ENCODE results near the gene PSG5.
"Not testable (repeated sequence)": the region's sequence is repeated elsewhere in the genome, so short reads cannot be mapped to it uniquely, and the experiment has no call there.

The PSG5 gene

DNA sequence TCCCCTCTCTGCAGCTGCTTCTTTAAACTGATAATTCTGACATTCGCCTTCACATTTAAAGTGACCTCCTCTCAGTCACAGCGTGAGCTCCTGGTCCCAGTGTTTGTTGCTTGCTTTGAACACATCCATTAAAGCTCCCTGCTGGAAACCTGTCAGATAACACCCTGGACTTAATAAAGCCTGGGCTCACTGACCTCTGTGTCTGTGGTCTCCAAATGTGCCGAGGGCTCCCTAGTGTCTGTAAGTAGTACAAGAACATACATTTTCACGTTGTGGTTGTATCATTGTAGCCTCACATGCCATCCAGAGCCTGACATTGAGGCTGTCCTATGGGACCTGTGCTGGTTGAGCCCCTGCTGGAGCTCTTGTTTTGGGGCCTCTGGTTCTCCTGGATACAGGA, 21.7 kb upstream of the PSG5 start:
- H3K27ac Mint-ChIP-seq, result no peak overlapping the region
- no peak overlapping the region for H3K4me3 Mint-ChIP-seq
- TF ChIP-seq, protein P1, sequence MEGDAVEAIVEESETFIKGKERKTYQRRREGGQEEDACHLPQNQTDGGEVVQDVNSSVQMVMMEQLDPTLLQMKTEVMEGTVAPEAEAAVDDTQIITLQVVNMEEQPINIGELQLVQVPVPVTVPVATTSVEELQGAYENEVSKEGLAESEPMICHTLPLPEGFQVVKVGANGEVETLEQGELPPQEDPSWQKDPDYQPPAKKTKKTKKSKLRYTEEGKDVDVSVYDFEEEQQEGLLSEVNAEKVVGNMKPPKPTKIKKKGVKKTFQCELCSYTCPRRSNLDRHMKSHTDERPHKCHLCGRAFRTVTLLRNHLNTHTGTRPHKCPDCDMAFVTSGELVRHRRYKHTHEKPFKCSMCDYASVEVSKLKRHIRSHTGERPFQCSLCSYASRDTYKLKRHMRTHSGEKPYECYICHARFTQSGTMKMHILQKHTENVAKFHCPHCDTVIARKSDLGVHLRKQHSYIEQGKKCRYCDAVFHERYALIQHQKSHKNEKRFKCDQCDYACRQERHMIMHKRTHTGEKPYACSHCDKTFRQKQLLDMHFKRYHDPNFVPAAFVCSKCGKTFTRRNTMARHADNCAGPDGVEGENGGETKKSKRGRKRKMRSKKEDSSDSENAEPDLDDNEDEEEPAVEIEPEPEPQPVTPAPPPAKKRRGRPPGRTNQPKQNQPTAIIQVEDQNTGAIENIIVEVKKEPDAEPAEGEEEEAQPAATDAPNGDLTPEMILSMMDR (IDR thresholded peaks at IDR 0.05; ENCODE audit: unreplicated experiment in 3 of 3), result no peak
- no peaks in the 10 kb centered on the region for H3K27me3 Mint-ChIP-seq (ENCODE audit: low read depth)
- H3K36me3 Mint-ChIP-seq (ENCODE audit: low read depth), result no peaks in the 10 kb centered on the region
- no peaks in the 10 kb centered on the region for H3K4me1 Mint-ChIP-seq
- H3K9me3 Mint-ChIP-seq, result peaks cover 19% of the 10 kb centered on the region

DNA sequence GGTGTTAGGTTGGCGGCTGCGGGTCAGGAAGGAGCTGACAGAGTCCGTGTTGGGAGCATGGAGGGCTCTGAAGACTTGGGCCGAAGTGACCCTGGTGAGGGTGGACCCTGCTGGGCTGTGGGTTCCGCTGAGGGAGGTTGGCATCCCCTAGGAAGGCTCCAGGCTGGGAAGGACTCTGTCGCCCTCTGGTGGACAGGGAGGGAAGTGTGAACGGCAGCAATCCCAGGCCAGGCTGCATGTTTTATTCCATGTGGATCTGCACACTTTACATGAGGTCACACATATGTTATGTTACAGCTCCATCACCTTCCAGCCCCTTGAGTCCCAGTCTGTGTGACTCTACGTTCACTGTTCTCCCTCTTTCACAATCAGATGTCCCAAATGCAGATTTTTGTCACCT, 20.8 kb upstream of the PSG5 start:
- H3K9me3 Mint-ChIP-seq, result peaks cover 19% of the 10 kb centered on the region
- not testable (repeated sequence) for H3K4me3 Mint-ChIP-seq; H3K4me1 Mint-ChIP-seq; H3K36me3 Mint-ChIP-seq (ENCODE audit: low read depth); H3K27me3 Mint-ChIP-seq (ENCODE audit: low read depth); H3K27ac Mint-ChIP-seq

DNA sequence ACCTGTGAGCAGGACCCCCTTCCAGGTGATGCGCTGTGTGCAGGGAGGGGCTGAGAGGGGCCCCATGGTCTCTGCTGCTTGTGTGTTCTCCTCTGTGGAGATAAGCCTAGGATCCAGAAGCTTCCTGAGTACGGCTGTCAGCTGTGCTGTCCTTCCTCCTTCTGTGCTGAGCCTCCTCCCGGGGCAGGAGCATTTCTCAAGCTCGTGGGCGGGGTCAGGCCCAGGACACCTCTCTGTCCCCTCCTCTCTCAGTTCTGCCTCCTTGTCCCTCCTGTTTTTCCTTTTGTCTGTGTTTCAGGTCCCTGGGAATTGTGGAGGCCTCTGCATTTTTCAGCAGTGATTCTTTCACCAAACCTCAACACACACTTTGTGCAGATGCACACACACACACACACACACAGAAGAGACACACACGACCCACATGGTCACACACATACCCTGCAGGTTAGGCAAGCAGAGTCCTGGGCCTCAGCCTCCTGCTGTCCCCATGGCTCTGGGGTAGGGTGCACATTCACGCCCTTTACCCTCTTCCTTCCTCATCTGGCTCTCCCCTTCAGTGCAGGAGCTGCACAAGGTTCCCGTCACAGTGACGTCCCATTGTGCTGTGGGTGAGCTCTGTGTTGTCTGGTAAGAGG, 19.3 kb upstream of the PSG5 start, which contains the start of gene PSG4:
PSG4 (minus strand) TSS at position 168 of the 635 bp plus-strand sequence; CDS start at position 66, 102 bp downstream.
- not testable (repeated sequence) for H3K27me3 Mint-ChIP-seq (ENCODE audit: low read depth); H3K4me3 Mint-ChIP-seq; H3K27ac Mint-ChIP-seq; H3K36me3 Mint-ChIP-seq (ENCODE audit: low read depth); H3K4me1 Mint-ChIP-seq
- peaks cover 19% of the 10 kb centered on the region for H3K9me3 Mint-ChIP-seq

DNA sequence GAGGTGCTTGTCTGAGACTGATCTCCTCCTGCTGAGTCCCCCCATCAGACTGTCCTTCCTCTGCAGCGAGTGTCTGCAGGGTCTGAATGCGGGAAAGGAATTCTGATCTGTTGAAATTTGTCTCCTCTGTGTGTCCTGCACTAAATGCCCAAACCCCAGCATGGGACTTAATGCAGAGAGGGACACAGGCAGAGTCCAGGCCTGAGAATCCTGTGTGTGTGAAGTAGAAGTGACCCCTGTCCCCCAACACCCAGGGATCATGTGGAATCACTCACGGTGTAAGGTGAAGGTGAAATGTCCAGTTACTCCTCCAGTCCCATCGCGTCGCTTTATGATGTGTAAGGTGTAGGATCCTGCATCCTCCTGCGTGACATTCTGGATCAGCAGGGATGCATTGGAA, 17.3 kb upstream of the PSG5 start:
- peaks cover 17% of the 10 kb centered on the region for H3K9me3 Mint-ChIP-seq
- H3K4me1 Mint-ChIP-seq; H3K36me3 Mint-ChIP-seq (ENCODE audit: low read depth); H3K27ac Mint-ChIP-seq; H3K27me3 Mint-ChIP-seq (ENCODE audit: low read depth); H3K4me3 Mint-ChIP-seq: not testable (repeated sequence)

DNA sequence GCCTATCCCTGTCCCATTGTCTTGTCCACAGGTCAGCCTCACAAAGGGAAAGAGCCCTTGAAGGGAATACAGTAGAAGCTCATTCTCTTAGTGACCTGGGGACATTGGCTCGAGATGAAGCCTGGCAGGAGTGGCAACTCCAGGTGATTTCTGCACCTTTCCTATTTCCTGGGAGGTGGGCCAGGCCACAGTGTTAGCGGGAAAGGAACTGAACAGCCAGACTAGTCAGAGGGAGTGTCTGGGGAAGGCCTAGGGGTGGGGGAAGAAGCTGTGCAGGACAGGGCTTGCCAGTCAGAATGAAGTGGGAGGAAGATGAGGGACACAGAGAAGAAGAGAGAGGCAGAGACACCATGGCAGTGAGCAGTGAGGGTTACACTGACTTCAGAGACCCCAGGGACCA, 15.6 kb upstream of the PSG5 start:
- not testable (repeated sequence) for H3K4me1 Mint-ChIP-seq; H3K27ac Mint-ChIP-seq; H3K36me3 Mint-ChIP-seq (ENCODE audit: low read depth); H3K4me3 Mint-ChIP-seq; H3K27me3 Mint-ChIP-seq (ENCODE audit: low read depth)
- peaks cover 17% of the 10 kb centered on the region for H3K9me3 Mint-ChIP-seq

DNA sequence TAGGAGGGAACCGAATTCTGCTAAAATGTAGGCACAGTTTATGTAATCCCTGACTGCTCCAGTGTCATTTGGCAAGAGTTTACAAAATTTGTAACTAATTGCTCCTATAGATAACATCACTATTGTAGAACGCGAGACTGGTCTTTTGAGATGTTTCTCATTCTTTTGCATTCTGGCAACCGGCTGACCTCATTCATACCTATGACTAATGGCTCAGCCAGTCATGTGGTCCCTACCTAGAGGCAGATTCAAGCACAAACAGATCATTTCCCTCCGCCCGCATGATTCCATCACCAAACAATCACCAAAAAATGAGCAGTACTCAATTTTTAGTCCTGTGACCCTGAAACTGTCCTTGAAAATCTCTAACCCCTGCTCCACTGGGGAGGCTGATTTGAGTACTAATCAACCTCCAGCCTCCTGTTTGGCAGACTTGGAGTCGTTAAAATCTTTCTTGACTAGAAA, 15.0 kb upstream of the PSG5 start:
- H3K4me1 Mint-ChIP-seq; H3K4me3 Mint-ChIP-seq; H3K36me3 Mint-ChIP-seq (ENCODE audit: low read depth); H3K27me3 Mint-ChIP-seq (ENCODE audit: low read depth); H3K27ac Mint-ChIP-seq: not testable (repeated sequence)
- peaks cover 17% of the 10 kb centered on the region for H3K9me3 Mint-ChIP-seq

DNA sequence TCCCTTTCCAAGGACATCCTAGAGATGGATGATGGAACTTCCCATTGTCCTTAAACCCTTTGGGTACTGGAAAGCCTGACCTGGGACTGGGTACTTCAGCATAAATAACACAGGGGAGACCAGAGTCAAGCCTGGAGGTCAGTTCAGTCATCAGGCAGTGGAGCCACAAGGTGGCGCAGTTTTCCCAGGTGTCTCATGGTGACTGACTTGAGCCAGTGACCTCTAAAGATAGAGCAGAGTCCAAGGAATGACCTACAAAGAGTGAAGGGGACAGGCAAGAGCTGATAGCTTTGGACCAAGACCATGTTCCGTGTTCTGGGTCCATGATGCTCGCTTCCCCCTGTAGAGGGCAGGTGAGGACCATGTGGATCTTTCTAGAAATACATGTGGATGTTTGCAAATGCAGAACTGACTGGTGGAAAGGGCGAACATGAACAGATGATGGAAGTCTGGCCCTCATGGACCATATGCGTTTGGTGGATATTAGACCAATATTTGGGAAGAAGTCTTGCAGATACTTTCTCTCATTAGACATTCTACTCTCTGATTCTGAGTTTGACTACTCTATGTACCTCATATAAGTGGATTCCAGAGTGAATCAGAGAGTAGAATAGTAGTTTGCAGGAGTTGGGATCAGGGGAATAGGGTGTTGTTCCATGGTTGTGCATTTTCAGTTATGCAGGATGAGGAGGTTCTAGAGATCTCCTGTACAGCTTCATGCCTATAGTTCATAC, 12.5 kb upstream of the PSG5 start:
- not testable (repeated sequence) for H3K27ac Mint-ChIP-seq; H3K4me3 Mint-ChIP-seq; H3K4me1 Mint-ChIP-seq; H3K36me3 Mint-ChIP-seq (ENCODE audit: low read depth); H3K27me3 Mint-ChIP-seq (ENCODE audit: low read depth)
- H3K9me3 Mint-ChIP-seq, result peaks cover 21% of the 10 kb centered on the region

DNA sequence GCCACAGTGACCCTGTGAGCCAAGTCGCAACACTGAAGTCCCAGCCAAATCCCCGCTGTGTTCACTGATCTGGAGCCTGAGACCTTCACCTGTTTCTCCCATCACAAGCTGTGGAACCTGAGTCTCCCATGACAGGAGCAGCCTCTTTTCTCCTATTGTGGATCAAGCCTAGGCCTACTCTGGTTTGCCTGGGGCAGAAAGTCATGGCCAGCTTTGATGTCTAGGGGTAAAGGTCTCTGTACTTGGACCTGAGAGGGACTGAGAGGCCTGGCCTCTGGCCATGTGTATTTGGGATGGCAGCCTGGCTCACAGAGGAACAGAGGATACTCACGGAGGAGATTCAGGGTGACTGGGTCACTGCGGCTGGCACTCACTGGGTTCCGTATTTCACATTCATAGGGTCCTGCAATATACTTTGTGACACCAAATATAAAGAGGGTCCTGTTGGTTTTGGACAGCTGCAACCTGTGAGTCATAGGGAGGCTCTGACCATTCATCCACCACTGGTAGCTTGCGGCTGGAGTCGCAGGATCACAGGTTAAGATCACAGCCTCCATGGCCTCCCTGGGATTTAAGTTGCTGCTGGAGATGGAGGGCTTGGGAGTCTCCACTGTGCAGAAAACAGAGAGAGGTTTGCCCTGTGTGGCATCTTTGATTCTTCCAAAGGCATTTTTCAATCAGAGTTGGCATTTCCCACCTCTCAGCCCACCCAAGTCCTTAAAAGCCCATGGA, 11.5 kb upstream of the PSG5 start:
- H3K36me3 Mint-ChIP-seq (ENCODE audit: low read depth); H3K4me3 Mint-ChIP-seq; H3K27me3 Mint-ChIP-seq (ENCODE audit: low read depth); H3K27ac Mint-ChIP-seq; H3K4me1 Mint-ChIP-seq: not testable (repeated sequence)
- peaks cover 25% of the 10 kb centered on the region for H3K9me3 Mint-ChIP-seq

DNA sequence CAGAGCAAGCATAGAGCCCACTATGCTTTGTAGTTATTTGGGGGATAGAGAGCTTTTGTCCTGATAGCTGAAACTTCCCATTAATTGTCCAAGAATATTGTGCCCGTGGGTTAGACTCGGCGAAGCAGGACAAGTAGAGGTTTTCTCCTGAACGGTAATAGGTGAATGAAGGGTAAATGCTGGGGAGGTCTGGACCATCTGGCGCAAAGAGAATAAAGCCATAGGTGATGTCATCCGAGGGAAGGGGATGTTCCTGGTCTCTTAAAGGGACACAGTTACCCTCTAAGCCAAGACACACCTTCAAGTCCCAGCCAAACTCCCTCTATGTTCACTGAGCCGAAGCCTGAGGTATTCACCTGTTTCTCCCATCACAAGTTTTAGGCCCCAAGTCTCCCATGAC, 8.1 kb upstream of the PSG5 start:
- H3K36me3 Mint-ChIP-seq (ENCODE audit: low read depth); H3K4me3 Mint-ChIP-seq; H3K4me1 Mint-ChIP-seq; H3K27me3 Mint-ChIP-seq (ENCODE audit: low read depth); H3K27ac Mint-ChIP-seq: not testable (repeated sequence)
- H3K9me3 Mint-ChIP-seq, result peaks cover 33% of the 10 kb centered on the region

DNA sequence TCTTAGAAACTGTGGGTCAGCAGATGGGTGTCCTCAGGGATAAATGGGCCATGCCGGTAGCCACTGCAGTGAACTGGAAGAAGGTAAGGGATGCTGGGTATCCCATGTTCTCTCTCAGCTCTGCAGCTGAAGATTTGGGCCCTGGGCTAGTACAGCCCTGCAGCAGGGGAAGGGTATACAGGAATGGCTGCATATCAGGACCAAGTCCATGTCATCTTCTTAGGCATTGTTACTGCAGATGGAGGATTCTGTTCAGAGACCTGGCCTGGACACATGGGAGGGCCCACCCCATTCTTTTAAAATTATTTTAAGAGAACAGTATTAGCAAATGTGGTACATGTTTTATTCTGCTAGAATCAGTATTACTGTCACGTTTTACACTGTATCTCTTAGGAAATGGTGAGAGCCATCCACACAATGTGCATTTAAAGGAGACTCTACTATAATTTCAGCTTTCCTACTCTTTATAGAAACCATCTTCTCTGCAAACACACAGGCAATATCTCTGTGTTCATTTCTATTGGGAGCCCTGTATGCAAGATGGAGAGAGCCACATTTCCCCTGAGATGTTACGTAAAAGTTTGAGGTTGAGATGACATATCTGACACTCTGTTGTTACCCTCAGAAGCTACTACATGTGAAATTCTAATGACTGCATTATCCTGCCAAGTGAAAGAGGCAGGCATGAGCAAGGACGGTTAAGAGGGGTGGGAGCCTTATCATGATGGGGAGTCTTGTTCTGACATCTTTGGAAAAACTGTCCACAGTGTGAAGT, 6.2 kb upstream of the PSG5 start:
- H3K9me3 Mint-ChIP-seq, result peaks cover 38% of the 10 kb centered on the region
- not testable (repeated sequence) for H3K4me1 Mint-ChIP-seq; H3K27ac Mint-ChIP-seq; H3K4me3 Mint-ChIP-seq; H3K36me3 Mint-ChIP-seq (ENCODE audit: low read depth); H3K27me3 Mint-ChIP-seq (ENCODE audit: low read depth)

DNA sequence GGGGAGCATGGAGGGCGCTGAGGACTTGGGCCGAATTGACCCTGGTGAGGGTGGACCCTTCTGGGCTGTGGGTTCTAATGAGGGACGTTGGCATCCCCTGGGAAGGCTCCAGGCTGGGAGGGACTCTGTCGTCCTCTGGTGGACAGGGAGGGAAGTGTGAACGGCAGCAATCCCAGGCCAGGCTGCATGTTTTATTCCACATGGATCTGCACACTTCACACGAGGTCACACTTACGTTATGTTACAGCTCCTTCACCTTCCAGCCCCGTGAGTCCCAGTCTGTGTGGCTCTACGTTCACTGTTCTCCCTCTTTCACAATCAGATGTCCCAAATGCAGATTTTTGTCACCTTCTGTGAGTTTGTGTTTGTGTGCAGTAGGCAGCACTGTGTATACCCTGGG, 1.8 kb upstream of the PSG5 start:
- not testable (repeated sequence) for H3K27ac Mint-ChIP-seq; H3K4me1 Mint-ChIP-seq; H3K27me3 Mint-ChIP-seq (ENCODE audit: low read depth); H3K4me3 Mint-ChIP-seq; H3K36me3 Mint-ChIP-seq (ENCODE audit: low read depth)
- peaks cover 35% of the 10 kb centered on the region for H3K9me3 Mint-ChIP-seq

DNA sequence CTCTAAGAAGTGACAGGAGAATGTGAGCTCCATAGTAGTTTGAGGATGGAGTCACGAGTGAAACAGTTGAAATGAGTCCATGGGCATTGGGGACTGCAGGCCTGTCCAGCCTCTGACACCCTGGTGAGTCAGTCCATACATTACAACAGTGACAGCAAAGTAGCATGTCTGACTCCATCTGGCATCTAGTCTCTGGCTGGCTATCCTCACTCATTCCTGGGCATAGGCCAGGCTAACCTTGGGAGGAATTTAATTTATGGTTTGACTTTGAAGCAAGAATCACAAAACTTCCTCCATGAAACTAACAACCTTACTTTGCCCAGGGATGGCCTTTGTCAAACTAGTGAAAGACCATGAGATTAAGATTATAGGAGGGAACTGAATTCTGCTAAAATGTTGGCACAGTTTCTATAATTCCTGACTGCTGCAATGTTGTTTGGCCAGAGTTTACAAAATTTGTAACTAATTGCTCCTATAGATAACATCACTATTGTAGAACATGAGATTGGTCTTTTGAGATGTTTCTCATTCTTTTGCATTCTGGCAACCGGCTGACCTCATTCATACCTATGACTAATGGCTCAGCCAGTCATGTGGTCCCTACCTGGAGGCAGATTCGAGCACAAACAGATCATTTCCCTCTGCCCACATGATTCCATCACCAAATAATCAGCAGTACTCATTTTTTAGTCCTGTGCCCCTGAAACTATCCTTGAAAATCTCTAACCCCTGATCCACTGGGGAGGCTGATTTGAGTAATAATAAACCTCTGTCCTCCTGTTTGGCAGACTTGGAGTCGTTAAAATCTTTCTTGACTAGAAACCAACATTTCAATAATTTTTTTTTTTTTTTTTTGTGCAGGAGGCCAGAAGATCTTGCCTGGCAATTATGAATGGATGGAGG, 4.2 kb downstream of the PSG5 start:
- peaks cover 39% of the 10 kb centered on the region for H3K9me3 Mint-ChIP-seq
- not testable (repeated sequence) for H3K4me3 Mint-ChIP-seq; H3K36me3 Mint-ChIP-seq (ENCODE audit: low read depth)

More for the DNA sequence above, 4.2 kb downstream of the PSG5 start:
- not testable (repeated sequence) for H3K4me1 Mint-ChIP-seq; H3K27me3 Mint-ChIP-seq (ENCODE audit: low read depth); H3K27ac Mint-ChIP-seq

All from nephron (organoid).